ENCODE results near the gene ABCG1. TPM values are rescaled to one million over a fixed set of nuclear protein-coding genes. Genes with fewer than 3 reads are reported as not detected.

Gene ABCG1
- total and polyA plus RNA-seq, 2 experiments from 2014 or later = 1.3 to 4.4 TPM

GRCh38 chr21:42344631-42345030, 125.7 kb downstream of the ABCG1 start (continued):
- TF ChIP-seq ZNF462 (CRISPR knock-in tag; IDR thresholded peaks at IDR 0.05) (no peak), ZNF331 (CRISPR knock-in tag; IDR thresholded peaks at IDR 0.05; ENCODE audit: low read depth) (no peak)

GRCh38 chr21:42346441-42346840, 127.5 kb downstream of the ABCG1 start:
- ATAC-seq (no peak), DNase-seq (ENCODE audit: low spot score) (no peak)
- Histone ChIP-seq H2AFZ (0 out of 2 replicates have a peak overlapping the region, but pooled peaks have one; percentile 23), H3K27ac (ENCODE audit: low read depth) (no peak overlapping the region), H4K20me1 (replicated peaks; ENCODE audit: insufficient read depth) (no peaks in the 10 kb centered on the region), H3F3A (replicated peaks; ENCODE audit: low read depth) (no peaks in the 10 kb centered on the region), H3K79me2 (replicated peaks; ENCODE audit: insufficient read depth) (no peaks in the 10 kb centered on the region), H3K27me3 (ENCODE audit: insufficient read depth) (no peaks in the 10 kb centered on the region), H3K36me3 (ENCODE audit: insufficient read depth) (no peaks in the 10 kb centered on the region), H3K4me3 (no peak overlapping the region), H3K4me1 (ENCODE audit: insufficient read depth) (no peaks in the 10 kb centered on the region), H3K9me2 (ENCODE audit: insufficient read depth) (no peaks in the 10 kb centered on the region), H3K4me2 (no peak overlapping the region)
- Mint-ChIP-seq H3K36me3 (ENCODE audit: low read depth) (no peaks in the 10 kb centered on the region), H3K27ac (no peak overlapping the region), H3K9me3 (no peaks in the 10 kb centered on the region), H3K27me3 (ENCODE audit: insufficient read depth, low read depth, poor library complexity) (peaks cover 8% of the 10 kb centered on the region), H3K4me1 (no peaks in the 10 kb centered on the region; the same call in 2 of the 3 replicates), H3K4me3 (no peak overlapping the region)
- TF ChIP-seq EZH2 (IDR thresholded peaks at IDR 0.05; ENCODE audit: low read depth, unreplicated experiment) = no peak
- TF ChIP-seq ZNF462 (CRISPR knock-in tag; IDR thresholded peaks at IDR 0.05) = no peak
- no peak for TF ChIP-seq NANOG (IDR thresholded peaks at IDR 0.05; ENCODE audit: borderline replicate concordance)
- TF ChIP-seq CREB1 (CRISPR knock-in tag; IDR thresholded peaks at IDR 0.05; ENCODE audit: low read depth) = no peak
- TF ChIP-seq ETS1 (IDR thresholded peaks at IDR 0.05) = no peak
- TF ChIP-seq ZNF114 (CRISPR knock-in tag; IDR thresholded peaks at IDR 0.05) = no peak
- TF ChIP-seq EZH2phosphoT487 (IDR thresholded peaks at IDR 0.05; ENCODE audit: unreplicated experiment) = no peak
- no peak for TF ChIP-seq JUNB (IDR thresholded peaks at IDR 0.05; ENCODE audit: unreplicated experiment)
- TF ChIP-seq ZNF331 (CRISPR knock-in tag; IDR thresholded peaks at IDR 0.05; ENCODE audit: low read depth) = no peak

Data from GM23338 (cell line).